Lung (tissue), 12 donors: ENCODE data around the gene MARK4. TPM values are rescaled to one million over a fixed set of nuclear protein-coding genes. Genes with fewer than 3 reads are reported as not detected.

ENCODE experiments used
- ATAC-seq: fragments of 200-7000 bp; cut with Tn5 transposase; one replicate; pipeline ENCODE4 v1.9.1; 2020; ENCODE audit warnings: moderate number of reproducible peaks; ENCODE audit not compliant: insufficient read depth, low FRiP score
- DNase-seq, 3 donors: peaks; one replicate each; pipeline ENCODE4 v3.0.0-alpha.2; 2013 to 2017
- H3K27ac ChIP-seq, 2 donors: one replicate each; pipeline ENCODE4 v1.5.1; 2013; ENCODE audit warnings: mild to moderate bottlenecking in 2 of 2, moderate library complexity in 2 of 2, control low read depth in 1 of 2, inconsistent platforms in 1 of 2, low read depth in 1 of 2, low read length in 1 of 2
- H3K27me3 ChIP-seq, 3 donors: one replicate each; pipeline ENCODE4 v1.5.1; 2013; ENCODE audit warnings: low read length in 2 of 3; ENCODE audit not compliant: control insufficient read depth in 3 of 3, insufficient read depth in 3 of 3
- H3K36me3 ChIP-seq, 4 donors: one replicate each; pipeline ENCODE4 v1.5.1; 2013; ENCODE audit warnings: low read length in 4 of 4, mild to moderate bottlenecking in 1 of 4, moderate library complexity in 1 of 4; ENCODE audit not compliant: control insufficient read depth in 4 of 4, insufficient read depth in 4 of 4
- H3K4me1 ChIP-seq, 5 donors: one replicate each; pipeline ENCODE4 v1.5.1; 2013; ENCODE audit warnings: low read length in 5 of 5, mild to moderate bottlenecking in 2 of 5, moderate library complexity in 1 of 5; ENCODE audit not compliant: control insufficient read depth in 5 of 5, insufficient read depth in 5 of 5
- H3K4me3 ChIP-seq: one replicate; pipeline ENCODE4 v1.5.1; 2013; ENCODE audit warnings: mild to moderate bottlenecking, control low read depth, moderate library complexity
- H3K9ac ChIP-seq, 2 donors: one replicate each; pipeline ENCODE4 v1.5.1; 2013; ENCODE audit warnings: low read length in 2 of 2, control low read depth in 1 of 2; ENCODE audit not compliant: insufficient read depth in 1 of 2
- H3K9me3 ChIP-seq, 4 donors: one replicate each; pipeline ENCODE4 v1.5.1; 2013; ENCODE audit warnings: low read length in 3 of 4, mild to moderate bottlenecking in 1 of 4, moderate library complexity in 1 of 4; ENCODE audit not compliant: control insufficient read depth in 4 of 4, insufficient read depth in 3 of 4
- CTCF ChIP-seq: IDR thresholded peaks from 2 replicates; pipeline ENCODE4 v1.5.1; 2012; ENCODE audit warnings: mild to moderate bottlenecking; ENCODE audit errors: control extremely low read depth, extremely low read depth
- WGBS, 2 donors: extraction: QIAGEN DNeasy Blood & Tissue Kit; methylation state at CpG; one replicate each; pipeline ENCODE4 v1.1.7; 2013; 5-methylcytosine and 5-hydroxymethylcytosine counted together
- polyA plus RNA-seq, 2 donors: library from polyadenylated mRNA; stranded (reverse); fragments of 200-250 nt; gene quantifications; one replicate each; pipeline ENCODE4 v1.2.1, GENCODE V29; 2013
- total RNA-seq, 2 donors: library from RNA; depleted of rRNA in 1 of 2; stranded (reverse); fragments of >200 nt in 1 of 2; gene quantifications; one replicate each; pipeline ENCODE4 v1.2.1, GENCODE V29; 2014 to 2021
- donor health status: control.
- donor health status: control.
- donor health status: Bipolar disorder and iron deficiency.
- donor health status: healthy.
- donor health status: DM: yes; HTN: yes; CAD: no.

MARK4 gene
- total and polyA plus RNA-seq, 4 donors = 12.6 to 47.0 (median 20.6) TPM

GRCh38 chr19:45323671-45324081, 72.6 kb downstream of the MARK4 start:
- no peaks in the 10 kb centered on the region for H3K9me3 ChIP-seq
- WGBS, 2 donors = 3 to 4% methylated on average over 26 to 30 of the region's 30 CpGs
- H3K4me1 ChIP-seq = peaks cover 0 to 12% (median 0%) of the 10 kb centered on the region in 5 donors
- TF ChIP-seq CTCF = no peak
- ATAC-seq (no peak), DNase-seq (peak in 2 of 3 donors; percentile 47 to 62)
- H3K9ac ChIP-seq = no peak overlapping the region
- no peaks in the 10 kb centered on the region for H3K36me3 ChIP-seq
- peaks cover 0 to 5% (median 0%) of the 10 kb centered on the region in 3 donors for H3K27me3 ChIP-seq
- H3K27ac ChIP-seq = peak overlapping the region in 1 of 2 donors; percentile 95
- no peak overlapping the region for H3K4me3 ChIP-seq

- peak overlapping the region in 1 of 2 donors; percentile 95 for H3K27ac ChIP-seq
- DNase-seq (no peak), ATAC-seq (no peak)
- no peak for TF ChIP-seq CTCF
- H3K4me1 ChIP-seq = peaks cover 0 to 12% (median 0%) of the 10 kb centered on the region in 5 donors
- H3K9ac ChIP-seq = no peak overlapping the region
- no peak overlapping the region for H3K4me3 ChIP-seq
- 70 to 72% methylated on average over 11 of the region's 11 CpGs for WGBS, 2 donors
- no peaks in the 10 kb centered on the region for H3K36me3 ChIP-seq
- H3K9me3 ChIP-seq = no peaks in the 10 kb centered on the region
- peaks cover 0 to 5% (median 0%) of the 10 kb centered on the region in 3 donors for H3K27me3 ChIP-seq
Observed at GRCh38 chr19:45324349-45324907, 73.4 kb downstream of the MARK4 start.

DNA sequence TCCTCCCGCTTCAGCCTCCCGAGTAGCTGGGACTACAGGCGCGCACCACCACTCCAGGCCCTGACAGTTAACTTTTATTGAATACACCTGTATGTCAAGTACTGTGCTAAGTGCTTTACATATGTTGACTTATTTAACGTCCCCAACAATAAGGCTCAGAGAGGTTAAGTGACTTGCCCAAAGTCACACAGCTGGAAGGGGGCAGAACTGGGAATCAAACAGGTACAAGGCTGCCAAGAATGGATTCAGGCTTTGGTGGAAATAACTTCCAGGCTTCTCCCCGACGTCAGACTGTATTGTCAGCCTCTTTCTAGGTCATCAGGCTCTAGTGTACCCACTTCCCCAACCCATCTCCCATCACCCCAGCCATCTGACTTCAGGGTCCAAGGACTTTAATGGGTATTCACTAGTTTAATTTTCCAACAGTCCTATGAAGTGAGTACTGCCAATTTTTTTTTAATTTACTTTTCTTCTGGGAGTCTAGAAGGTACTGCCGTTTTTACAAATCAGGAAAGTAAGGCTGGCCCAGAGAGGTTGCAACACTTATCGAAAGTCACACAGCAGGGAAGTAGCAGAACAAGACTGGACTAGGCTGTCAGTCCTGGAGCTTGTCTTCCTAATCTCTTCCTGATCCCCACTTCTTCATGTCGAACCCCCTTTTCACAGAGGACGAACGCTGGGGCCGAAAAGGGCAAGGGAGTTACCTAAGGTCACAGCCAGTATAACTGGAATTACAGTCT, 76.5 kb downstream of the MARK4 start:
- Histone ChIP-seq H3K36me3 (no peaks in the 10 kb centered on the region), H3K9me3 (no peaks in the 10 kb centered on the region), H3K9ac (no peak overlapping the region), H3K27ac (no peak overlapping the region), H3K27me3 (peaks cover 0 to 5% (median 0%) of the 10 kb centered on the region in 3 donors), H3K4me1 (peaks cover 0 to 12% (median 0%) of the 10 kb centered on the region in 5 donors), H3K4me3 (no peak overlapping the region)
- TF ChIP-seq CTCF = no peak
- DNase-seq (no peak), ATAC-seq (no peak)
- WGBS, 2 donors = 79 to 80% methylated on average over 13 of the region's 13 CpGs
